HFFc6 (cell line): Measurements from ENCODE around the gene RGL4. TPM values are rescaled to one million over a fixed set of nuclear protein-coding genes. Genes with fewer than 3 reads are reported as not detected.

Experiments
- DNase-seq: peaks from one replicate; pipeline ENCODE4 v3.0.0-alpha.2; 2018
- H3K27ac Mint-ChIP-seq: 2 replicates; pipeline ENCODE4 v1.8.0; 2020; ENCODE audit warnings: mild to moderate bottlenecking, mixed read lengths
- H3K27me3 Mint-ChIP-seq: 2 replicates; pipeline ENCODE4 v1.8.0; 2021; ENCODE audit warnings: mild to moderate bottlenecking, moderate library complexity, mixed read lengths; ENCODE audit not compliant: insufficient read depth
- H3K36me3 Mint-ChIP-seq: 2 replicates; pipeline ENCODE4 v1.8.0; 2021; ENCODE audit warnings: low read depth, mixed read lengths
- H3K4me1 Mint-ChIP-seq: 2 replicates; pipeline ENCODE4 v1.8.0; 2020; ENCODE audit warnings: low read depth, mixed read lengths
- H3K4me3 Mint-ChIP-seq: 2 replicates; pipeline ENCODE4 v1.8.0; 2020; ENCODE audit warnings: mild to moderate bottlenecking, moderate library complexity, mixed read lengths
- H3K9me3 Mint-ChIP-seq: 2 replicates; pipeline ENCODE4 v1.8.0; 2020; ENCODE audit warnings: mild to moderate bottlenecking, mixed read lengths
- CTCF ChIP-seq: fragments of 200-600 bp; sonication (generic); IDR thresholded peaks from 2 replicates; pipeline ENCODE4 v1.5.0; 2021; ENCODE audit warnings: antibody characterized with exemption, mild to moderate bottlenecking
- total RNA-seq, 6 experiments: library from RNA; stranded (reverse); fragmentation: NEBNext Ultra II Directional; extraction: Animal tissue kit (Norgen Biotek cat#: 25700); gene quantifications; 2 replicates in 1 of 6; 3 replicates in 5 of 6; pipeline ENCODE4 v1.2.3, GENCODE V29; 2021

Gene RGL4
- total RNA-seq, 6 experiments from 2014 or later: not detected

- H3K36me3 Mint-ChIP-seq: no peaks in the 10 kb centered on the region
- no peaks in the 10 kb centered on the region for H3K27me3 Mint-ChIP-seq
- H3K4me1 Mint-ChIP-seq: no peaks in the 10 kb centered on the region
- no peak for TF ChIP-seq CTCF
- no peak overlapping the region for H3K27ac Mint-ChIP-seq
- H3K4me3 Mint-ChIP-seq: no peak overlapping the region
- DNase-seq: no peak
- no peaks in the 10 kb centered on the region for H3K9me3 Mint-ChIP-seq
Measured at GRCh38 chr22:23737696-23738095, 46.9 kb downstream of the RGL4 start.

- Mint-ChIP-seq H3K4me1 (peaks cover 6% of the 10 kb centered on the region; the same call in 1 of the 2 replicates), H3K27ac (no peak overlapping the region), H3K36me3 (peaks cover 17% of the 10 kb centered on the region), H3K27me3 (no peaks in the 10 kb centered on the region), H3K4me3 (no peak overlapping the region), H3K9me3 (no peaks in the 10 kb centered on the region)
- no peak for TF ChIP-seq CTCF
- DNase-seq: no peak
Measured at GRCh38 chr22:23742505-23743264, 51.9 kb downstream of the RGL4 start.

GRCh38 chr22:23743303-23743705, 52.5 kb downstream of the RGL4 start:
- Mint-ChIP-seq H3K27ac (no peak overlapping the region), H3K4me3 (no peak overlapping the region), H3K4me1 (peaks cover 6% of the 10 kb centered on the region; the same call in 1 of the 2 replicates), H3K9me3 (no peaks in the 10 kb centered on the region), H3K27me3 (no peaks in the 10 kb centered on the region), H3K36me3 (peaks cover 17% of the 10 kb centered on the region)
- no peak for DNase-seq
- TF ChIP-seq CTCF: no peak

DNA sequence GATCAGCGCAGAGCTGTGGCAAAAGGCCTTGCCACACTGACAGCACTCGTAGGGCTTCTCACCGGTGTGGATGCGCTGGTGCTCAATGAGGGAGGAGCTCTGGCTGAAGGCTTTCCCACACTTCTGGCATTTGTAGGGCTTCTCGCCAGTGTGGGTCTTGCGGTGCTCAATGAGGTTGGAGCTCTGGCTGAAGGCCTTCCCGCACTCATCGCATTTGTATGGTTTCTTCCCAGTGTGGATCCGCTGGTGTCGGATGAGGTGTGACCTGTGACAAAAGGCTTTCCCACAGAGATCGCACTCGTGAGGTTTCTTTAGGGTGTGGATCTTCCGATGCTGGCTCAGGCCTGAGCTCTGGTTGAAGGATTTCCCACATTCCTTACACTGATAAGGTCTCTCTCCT, 53.2 kb downstream of the RGL4 start:
- no peak for DNase-seq
- TF ChIP-seq CTCF: no peak
- Mint-ChIP-seq H3K36me3 (peaks cover 17% of the 10 kb centered on the region), H3K9me3 (no peaks in the 10 kb centered on the region), H3K4me1 (peaks cover 6% of the 10 kb centered on the region; the same call in 1 of the 2 replicates), H3K4me3 (no peak overlapping the region), H3K27me3 (no peaks in the 10 kb centered on the region), H3K27ac (no peak overlapping the region)

DNA sequence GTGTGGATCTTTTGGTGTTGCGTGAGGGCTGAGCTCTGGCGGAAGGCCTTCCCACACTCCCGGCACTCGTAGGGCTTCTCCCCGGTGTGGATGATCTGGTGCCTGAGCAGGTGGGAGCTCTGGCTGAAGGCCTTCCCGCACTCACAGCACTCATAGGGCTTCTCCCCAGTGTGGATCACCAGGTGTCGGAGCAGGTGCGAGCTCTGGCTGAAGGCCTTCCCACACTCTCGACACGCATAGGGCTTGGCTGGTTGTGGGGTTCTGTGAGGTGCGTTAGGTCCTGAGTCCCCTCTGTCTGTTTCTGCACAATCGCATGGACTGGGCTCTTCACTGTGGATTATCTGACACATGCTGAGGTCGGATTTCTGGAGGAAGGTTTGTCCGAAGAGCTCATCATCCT, 53.7 kb downstream of the RGL4 start:
- H3K4me1 Mint-ChIP-seq: peaks cover 7% of the 10 kb centered on the region
- no peak overlapping the region for H3K4me3 Mint-ChIP-seq
- no peak overlapping the region for H3K27ac Mint-ChIP-seq
- H3K27me3 Mint-ChIP-seq: no peaks in the 10 kb centered on the region
- H3K9me3 Mint-ChIP-seq: no peaks in the 10 kb centered on the region
- H3K36me3 Mint-ChIP-seq: peaks cover 17% of the 10 kb centered on the region
- no peak for TF ChIP-seq CTCF
- no peak for DNase-seq
